ENCODE measurements around the gene COL23A1. TPM values are rescaled to one million over a fixed set of nuclear protein-coding genes. Genes with fewer than 3 reads are reported as not detected.

Gene COL23A1
- polyA plus RNA-seq, 3 donors = 0.11 to 0.21 TPM; not detected in 1

DNA sequence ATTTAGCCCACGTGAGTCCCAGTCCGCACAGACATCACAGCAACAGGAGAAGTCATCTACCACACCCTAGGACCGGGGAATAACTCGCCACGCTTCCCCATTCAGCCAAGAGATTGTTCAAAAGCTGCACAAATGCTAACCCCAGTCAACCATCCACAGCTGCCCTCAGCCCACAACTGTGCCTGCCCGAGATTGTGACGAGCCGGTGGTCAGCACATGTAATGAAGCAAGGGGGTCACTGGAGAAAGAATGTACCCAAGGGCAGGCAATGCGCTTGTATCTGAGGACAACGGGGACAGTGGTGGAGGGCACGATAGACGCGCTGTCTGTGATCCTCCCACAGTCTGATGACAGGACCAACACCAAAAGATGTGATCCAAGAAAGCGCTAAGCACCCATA lies 67.8 kb downstream of the COL23A1 start:
- H3K9me3 Mint-ChIP-seq = peaks cover 0 to 5% (median 3%) of the 10 kb centered on the region in 7 donors
- H2AFZ ChIP-seq (ENCODE audit: insufficient read depth, low read depth, low read length, poor library complexity, severe bottlenecking) = no peak overlapping the region
- no peak overlapping the region for H3K4me2 ChIP-seq (replicated peaks; ENCODE audit: extremely low read depth, low read length, poor library complexity, severe bottlenecking)
- no peaks in the 10 kb centered on the region for H4K20me1 ChIP-seq (ENCODE audit: insufficient read depth, low read length)
- no peak overlapping the region for H3K4me3 Mint-ChIP-seq
- no peaks in the 10 kb centered on the region for H3K27me3 ChIP-seq (ENCODE audit: control insufficient read depth in 2 of 2, insufficient read depth in 2 of 2, low read length in 2 of 2)
- H3K4me1 ChIP-seq (ENCODE audit: control insufficient read depth in 1 of 2, insufficient read depth in 2 of 2, low read length in 2 of 2) = peaks cover 0 to 9% of the 10 kb centered on the region in 2 donors
- no peak overlapping the region for H3K27ac Mint-ChIP-seq
- no peaks in the 10 kb centered on the region for H3K36me3 ChIP-seq (replicated peaks in 1 of 2; ENCODE audit: control insufficient read depth in 1 of 2, insufficient read depth in 2 of 2, low read length in 2 of 2)
- no peak overlapping the region for H3K9ac ChIP-seq (ENCODE audit: insufficient read depth, low read length, poor library complexity, severe bottlenecking)
- H3K27me3 Mint-ChIP-seq (ENCODE audit: low read depth in 3 of 3) = peaks cover 0 to 2% (median 0%) of the 10 kb centered on the region in 3 donors
- H3K9me3 ChIP-seq (replicated peaks in 1 of 2; ENCODE audit: control insufficient read depth in 1 of 2, insufficient read depth in 1 of 2, low read length in 2 of 2) = no peaks in the 10 kb centered on the region
- no peak for DNase-seq
- no peaks in the 10 kb centered on the region for H3K79me2 ChIP-seq (ENCODE audit: insufficient read depth, low read length)
- H3K27ac ChIP-seq (ENCODE audit: low read depth in 1 of 2, low read length in 2 of 2) = no peak overlapping the region
- TF ChIP-seq, protein P1, sequence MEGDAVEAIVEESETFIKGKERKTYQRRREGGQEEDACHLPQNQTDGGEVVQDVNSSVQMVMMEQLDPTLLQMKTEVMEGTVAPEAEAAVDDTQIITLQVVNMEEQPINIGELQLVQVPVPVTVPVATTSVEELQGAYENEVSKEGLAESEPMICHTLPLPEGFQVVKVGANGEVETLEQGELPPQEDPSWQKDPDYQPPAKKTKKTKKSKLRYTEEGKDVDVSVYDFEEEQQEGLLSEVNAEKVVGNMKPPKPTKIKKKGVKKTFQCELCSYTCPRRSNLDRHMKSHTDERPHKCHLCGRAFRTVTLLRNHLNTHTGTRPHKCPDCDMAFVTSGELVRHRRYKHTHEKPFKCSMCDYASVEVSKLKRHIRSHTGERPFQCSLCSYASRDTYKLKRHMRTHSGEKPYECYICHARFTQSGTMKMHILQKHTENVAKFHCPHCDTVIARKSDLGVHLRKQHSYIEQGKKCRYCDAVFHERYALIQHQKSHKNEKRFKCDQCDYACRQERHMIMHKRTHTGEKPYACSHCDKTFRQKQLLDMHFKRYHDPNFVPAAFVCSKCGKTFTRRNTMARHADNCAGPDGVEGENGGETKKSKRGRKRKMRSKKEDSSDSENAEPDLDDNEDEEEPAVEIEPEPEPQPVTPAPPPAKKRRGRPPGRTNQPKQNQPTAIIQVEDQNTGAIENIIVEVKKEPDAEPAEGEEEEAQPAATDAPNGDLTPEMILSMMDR (IDR thresholded peaks at IDR 0.05) = no peak
- peaks cover 12% of the 10 kb centered on the region for H3K4me1 Mint-ChIP-seq
- 89% methylated on average over 14 of the region's 14 CpGs for WGBS (ENCODE audit: insufficient coverage)
- no peak overlapping the region for H3K4me3 ChIP-seq (replicated peaks in 1 of 3; ENCODE audit: low read depth in 2 of 3, low read length in 3 of 3)
- intact Hi-C loops (cut with micrococcal nuclease) = no loop called here
- H3K36me3 Mint-ChIP-seq = no peaks in the 10 kb centered on the region

DNA sequence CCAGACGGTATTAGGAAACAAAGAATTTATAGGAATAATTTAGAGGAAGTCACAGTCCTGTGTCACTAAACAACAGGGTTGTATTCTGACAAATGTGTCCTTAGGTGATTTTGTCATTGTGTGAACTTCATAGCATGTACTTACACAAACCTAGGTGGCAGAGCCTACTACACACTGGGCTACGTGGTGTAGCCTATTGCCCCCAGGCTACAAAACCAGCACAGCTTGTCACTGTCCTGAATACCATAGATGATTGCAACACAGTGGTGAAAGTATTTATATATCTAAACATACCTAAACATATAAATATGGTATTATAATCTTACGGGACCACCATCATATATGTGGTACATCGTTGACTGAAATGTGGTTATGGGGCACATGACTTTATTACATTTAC lies 69.3 kb downstream of the COL23A1 start:
- H3K4me1 ChIP-seq (ENCODE audit: control insufficient read depth in 1 of 2, insufficient read depth in 2 of 2, low read length in 2 of 2) = no peaks in the 10 kb centered on the region
- WGBS (ENCODE audit: insufficient coverage) = 100% methylated on average over 1 of the region's 4 CpGs
- intact Hi-C loops (cut with micrococcal nuclease) = no loop called here
- H4K20me1 ChIP-seq (ENCODE audit: insufficient read depth, low read length) = no peaks in the 10 kb centered on the region
- TF ChIP-seq, protein P1 (IDR thresholded peaks at IDR 0.05) = no peak
- no peaks in the 10 kb centered on the region for H3K36me3 ChIP-seq (replicated peaks in 1 of 2; ENCODE audit: control insufficient read depth in 1 of 2, insufficient read depth in 2 of 2, low read length in 2 of 2)
- Mint-ChIP-seq H3K36me3 (no peaks in the 10 kb centered on the region), H3K27ac (no peak overlapping the region), H3K4me1 (peaks cover 2% of the 10 kb centered on the region), H3K27me3 (ENCODE audit: low read depth in 3 of 3) (peaks cover 0 to 3% (median 2%) of the 10 kb centered on the region in 3 donors), H3K9me3 (peaks cover 0 to 5% (median 3%) of the 10 kb centered on the region in 7 donors), H3K4me3 (no peak overlapping the region)
- no peak overlapping the region for H3K9ac ChIP-seq (ENCODE audit: insufficient read depth, low read length, poor library complexity, severe bottlenecking)
- H3K4me3 ChIP-seq (replicated peaks in 1 of 3; ENCODE audit: low read depth in 2 of 3, low read length in 3 of 3) = no peak overlapping the region
- DNase-seq = no peak
- H2AFZ ChIP-seq (ENCODE audit: insufficient read depth, low read depth, low read length, poor library complexity, severe bottlenecking) = no peak overlapping the region
- H3K79me2 ChIP-seq (ENCODE audit: insufficient read depth, low read length) = no peaks in the 10 kb centered on the region
- no peak overlapping the region for H3K27ac ChIP-seq (ENCODE audit: low read depth in 1 of 2, low read length in 2 of 2)
- no peak overlapping the region for H3K4me2 ChIP-seq (replicated peaks; ENCODE audit: extremely low read depth, low read length, poor library complexity, severe bottlenecking)
- H3K9me3 ChIP-seq (replicated peaks in 1 of 2; ENCODE audit: control insufficient read depth in 1 of 2, insufficient read depth in 1 of 2, low read length in 2 of 2) = no peaks in the 10 kb centered on the region
- no peaks in the 10 kb centered on the region for H3K27me3 ChIP-seq (ENCODE audit: control insufficient read depth in 2 of 2, insufficient read depth in 2 of 2, low read length in 2 of 2)
